Hematopoietic multipotent progenitor cell (in vitro differentiated cells): Measurements from ENCODE around the gene WWC1. TPM values are rescaled to one million over a fixed set of nuclear protein-coding genes. Genes with fewer than 3 reads are reported as not detected.

Experiments used
- DNase-seq, 3 donors: peaks; one replicate each; pipeline ENCODE4 v3.0.0-alpha.2; 2011 to 2015; ENCODE audit warnings: low read depth in 2 of 3, low spot score in 2 of 3
- total RNA-seq: library from RNA; depleted of rRNA; stranded (reverse); fragments of >200 nt; gene quantifications from one replicate; pipeline ENCODE4 v1.2.3, GENCODE V29; 2012

WWC1 gene
- total RNA-seq = 0.54 TPM

- peak; percentile 44 to 58 (median 53) for DNase-seq
Measured at GRCh38 chr5:168291342-168291963, at the start of gene WWC1. TSS of gene WWC1 (plus strand) at chr5:168291645. CDS start at chr5:168292153, 508 bp downstream.

- no peak for DNase-seq
Measured at GRCh38 chr5:168244838-168245559, 46.4 kb upstream of the WWC1 start.

DNA sequence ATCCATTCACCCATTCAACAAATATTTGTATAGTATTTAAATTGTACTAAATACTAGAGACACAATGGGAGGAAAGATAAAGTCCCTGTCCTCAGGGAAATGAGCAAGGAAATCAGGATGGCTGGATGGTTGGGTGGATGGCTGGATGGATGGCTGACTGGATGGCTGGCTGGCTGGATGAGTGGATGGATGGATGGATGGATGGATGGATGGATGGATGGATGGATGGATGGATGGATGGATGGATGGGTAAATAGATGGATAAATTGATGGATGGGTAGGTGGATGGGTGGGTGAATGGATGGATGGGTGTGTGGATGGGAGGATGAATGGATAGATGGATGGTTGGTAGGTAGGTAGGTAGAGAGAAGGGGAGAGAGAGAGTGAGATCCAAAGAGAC, 41.5 kb upstream of the WWC1 start:
- no peak for DNase-seq

- no peak for DNase-seq
Measured at GRCh38 chr5:168251259-168251658, 40.2 kb upstream of the WWC1 start.

- no peak for DNase-seq
Measured at GRCh38 chr5:168254013-168254693, 37.3 kb upstream of the WWC1 start.

DNA sequence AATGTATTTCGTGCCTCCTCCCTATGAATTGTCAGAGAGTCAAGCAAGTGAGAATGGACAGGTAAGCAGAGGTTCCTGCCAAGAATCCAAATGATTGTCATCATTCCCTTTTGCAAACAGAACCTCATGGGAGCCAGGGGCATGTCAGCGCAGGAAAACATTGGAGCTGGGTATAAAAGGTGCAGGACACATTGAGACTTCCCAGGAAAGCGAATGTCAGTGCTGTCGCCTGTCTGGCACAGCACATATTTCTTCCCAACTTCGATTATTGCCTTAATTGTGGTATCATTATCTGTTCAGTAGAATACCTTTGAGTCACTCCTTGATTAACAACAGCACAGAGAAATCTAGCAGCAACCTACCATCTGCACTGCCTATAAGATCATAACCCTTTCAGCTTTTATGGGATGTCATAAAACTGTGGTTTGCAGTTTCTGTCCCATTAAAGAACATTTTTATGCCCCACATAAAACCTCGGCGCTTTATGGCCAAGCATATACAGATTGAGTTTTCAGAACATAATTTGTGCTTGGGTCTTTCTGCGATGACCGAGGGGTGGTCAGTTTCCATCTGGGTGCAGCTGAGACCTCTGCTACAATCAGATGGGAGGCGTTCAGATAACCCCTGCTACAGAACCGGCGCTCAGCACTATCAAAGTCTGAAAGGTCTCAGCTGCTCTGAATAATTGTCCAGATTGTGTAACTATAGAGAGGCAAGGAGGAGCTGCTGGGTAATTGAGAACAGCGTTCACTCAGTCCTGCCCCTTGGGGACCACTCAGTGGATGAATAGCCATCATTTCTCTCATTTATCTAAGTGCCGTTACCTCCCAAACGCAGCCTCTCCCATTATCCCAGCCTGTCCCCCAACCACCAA, 30.9 kb upstream of the WWC1 start:
- no peak for DNase-seq

GRCh38 chr5:168261227-168261571, 30.2 kb upstream of the WWC1 start:
- no peak for DNase-seq

- DNase-seq = no peak
Measured at GRCh38 chr5:168262042-168262743, 29.3 kb upstream of the WWC1 start.

DNA sequence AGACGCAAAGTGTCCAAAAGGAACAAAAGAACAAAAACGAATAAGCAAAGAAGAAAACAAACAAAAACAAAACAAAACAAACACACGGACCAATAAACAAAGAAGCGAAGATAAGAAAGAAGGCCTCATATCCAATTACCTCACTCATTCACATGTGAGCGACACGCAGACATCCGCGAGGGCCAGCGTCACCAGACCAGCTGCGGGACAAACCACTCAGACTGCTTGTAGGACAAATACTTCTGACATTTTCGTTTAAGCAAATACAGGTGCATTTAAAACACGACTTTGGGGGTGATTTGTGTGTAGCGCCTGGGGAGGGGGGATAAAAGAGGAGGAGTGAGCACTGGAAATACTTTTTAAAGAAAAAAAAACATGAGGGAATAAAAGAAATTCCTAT, 28.3 kb upstream of the WWC1 start:
- DNase-seq = no peak

GRCh38 chr5:168266016-168266415, 25.4 kb upstream of the WWC1 start:
- no peak for DNase-seq

DNA sequence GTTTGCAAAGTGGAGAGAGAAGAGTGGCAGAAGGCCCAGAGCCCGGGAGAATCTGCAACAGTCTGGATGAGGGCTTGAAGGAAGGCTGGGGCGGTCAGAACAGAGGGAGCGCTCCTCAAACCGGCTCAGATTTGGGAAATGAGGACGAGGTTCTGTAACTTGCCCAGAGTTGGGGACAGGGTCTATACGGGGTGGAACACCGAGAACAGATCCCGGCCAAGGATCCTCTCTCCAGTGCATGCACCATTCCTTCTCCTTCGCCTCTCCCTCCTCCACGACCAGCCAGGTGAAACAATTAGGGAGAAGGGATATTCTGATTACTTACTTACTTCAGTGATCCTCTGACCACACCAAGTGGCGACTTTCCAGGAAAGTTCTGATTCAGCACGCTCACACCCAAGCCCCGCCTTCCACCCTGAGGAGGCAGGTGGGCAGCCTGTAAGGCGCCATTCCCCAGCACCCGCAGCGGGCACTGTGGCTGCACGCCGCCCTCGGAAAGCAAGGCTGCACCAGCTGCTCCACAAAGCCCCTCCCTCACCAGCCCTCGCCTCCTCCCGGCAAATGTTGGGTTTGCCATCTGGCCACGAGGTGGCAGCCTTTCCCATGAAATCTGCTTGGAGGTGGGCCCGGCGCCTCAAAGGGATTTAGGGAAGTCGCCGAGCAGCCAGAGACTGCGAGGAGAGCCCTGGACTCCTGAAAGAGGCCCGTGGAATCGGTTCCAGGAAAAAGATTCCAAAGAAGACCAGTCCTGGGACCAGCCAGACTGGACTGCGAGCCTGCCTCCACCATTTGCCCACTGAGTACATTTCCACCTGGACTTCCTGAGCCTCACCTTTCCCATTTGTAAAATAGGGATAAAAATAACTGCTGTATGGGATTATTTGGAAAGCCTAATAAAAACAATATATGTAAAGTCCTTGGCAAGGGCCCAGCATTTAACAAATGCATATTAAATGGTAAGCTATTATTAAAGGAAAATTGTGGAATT, 22.2 kb upstream of the WWC1 start:
- peak; percentile 34 to 91 (median 80) for DNase-seq

- peak in 1 of 3 donors; percentile 34 for DNase-seq
Measured at GRCh38 chr5:168269937-168270330, 21.5 kb upstream of the WWC1 start.

DNA sequence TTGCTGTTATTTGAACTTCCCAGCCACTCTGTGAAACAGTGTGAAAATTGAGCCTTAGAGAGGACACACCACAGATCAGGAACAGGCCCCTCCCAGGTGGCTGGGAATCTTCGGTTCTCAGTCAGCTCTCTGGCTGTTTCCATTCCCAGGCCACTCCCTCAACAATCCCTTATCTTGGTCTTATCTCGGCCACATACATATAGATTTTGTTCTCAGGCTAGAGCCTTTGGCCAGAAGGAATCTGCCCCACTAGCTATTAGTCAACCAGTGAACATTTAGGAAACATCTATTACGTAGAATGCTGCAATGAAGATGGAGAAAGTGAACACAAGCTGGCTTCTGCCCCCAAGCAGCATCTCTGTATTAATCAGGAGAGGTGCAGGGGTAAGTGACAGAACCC, 21.0 kb upstream of the WWC1 start:
- no peak for DNase-seq

GRCh38 chr5:168273056-168273980, 18.1 kb upstream of the WWC1 start:
- DNase-seq = no peak

GRCh38 chr5:168274406-168274805, 17.0 kb upstream of the WWC1 start:
- DNase-seq = no peak

- DNase-seq = no peak
Measured at GRCh38 chr5:168275940-168276339, 15.5 kb upstream of the WWC1 start.

DNA sequence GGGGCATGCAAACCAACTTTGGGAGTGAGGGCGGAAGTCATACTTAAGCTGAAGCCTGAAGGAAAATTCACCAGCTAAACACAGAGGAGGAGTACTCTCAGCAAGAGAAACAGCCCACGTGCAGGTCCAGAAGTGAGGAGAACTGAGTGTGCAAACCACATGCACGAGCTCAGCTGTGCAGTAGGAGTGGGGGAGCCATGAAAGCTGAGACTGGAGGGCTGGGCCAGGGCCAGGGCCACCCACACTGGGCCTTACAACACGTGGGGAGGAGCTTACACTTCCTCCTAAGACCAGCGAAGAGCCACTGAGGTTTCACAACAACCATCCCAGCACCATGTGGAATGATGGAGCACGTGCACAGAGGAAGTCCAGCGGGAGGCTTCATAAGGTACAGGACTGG, 9.3 kb upstream of the WWC1 start:
- no peak for DNase-seq

DNA sequence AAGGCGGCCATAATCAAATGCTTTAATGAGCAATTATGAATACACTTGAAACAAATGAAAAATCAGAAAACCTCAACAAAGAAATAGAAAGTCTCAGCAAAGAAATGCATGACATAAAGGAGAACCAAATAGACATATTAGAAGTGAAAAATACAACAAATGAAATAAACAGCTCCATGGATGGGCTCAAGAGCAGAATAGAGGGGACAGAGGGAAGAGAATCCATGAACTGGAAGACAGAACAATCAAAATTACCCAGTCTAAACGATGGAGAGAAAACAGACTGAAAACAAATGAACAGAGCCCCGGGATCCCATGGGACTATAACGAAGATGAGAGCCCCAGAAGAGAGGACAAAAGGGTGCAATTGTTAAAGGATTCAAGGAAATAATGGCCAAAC, 6.6 kb upstream of the WWC1 start:
- no peak for DNase-seq
